Cardiac muscle cell (in vitro differentiated cells and primary cell): ENCODE data around the gene ANKHD1. TPM values are rescaled to one million over a fixed set of nuclear protein-coding genes. Genes with fewer than 3 reads are reported as not detected.

Experiments
- DNase-seq, 2 donors: peaks; one replicate each; pipeline versions ENCODE4 v3.0.0 to v3.0.0-alpha.2; 2010 to 2017; ENCODE audit warnings: low read depth in 1 of 2, low spot score in 1 of 2
- H3K27ac ChIP-seq: fragments of 200-600 bp; sonication (generic); 2 replicates; pipeline ENCODE4 v1.5.1; 2016
- H3K27me3 ChIP-seq: fragments of 200-600 bp; sonication (generic); 2 replicates; pipeline ENCODE4 v1.6.0; 2016; ENCODE audit warnings: control low read depth
- H3K36me3 ChIP-seq: fragments of 200-600 bp; sonication (generic); 2 replicates; pipeline ENCODE4 v1.5.1; 2016; ENCODE audit warnings: control low read depth
- H3K4me1 ChIP-seq: fragments of 200-600 bp; sonication (generic); 2 replicates; pipeline ENCODE4 v1.8.1; 2017; ENCODE audit warnings: low read depth, mild to moderate bottlenecking, mixed run types
- H3K4me3 ChIP-seq: fragments of 200-600 bp; sonication (generic); 2 replicates; pipeline ENCODE4 v1.5.1; 2016; ENCODE audit warnings: mild to moderate bottlenecking
- H3K9me3 ChIP-seq: fragments of 200-600 bp; sonication (generic); 2 replicates; pipeline ENCODE4 v1.5.1; 2017; ENCODE audit warnings: low read depth, mild to moderate bottlenecking, control low read depth
- polyA plus RNA-seq: library from polyadenylated mRNA; unstranded; fragments of >200 nt; fragmentation: Nextera tagmentation; extraction: Ambion mirVana; gene quantifications from 2 replicates; pipeline ENCODE4 v1.2.1, GENCODE V29; 2016
- total RNA-seq: library from RNA; depleted of rRNA; stranded (reverse); fragments of >200 nt; gene quantifications from 2 replicates; pipeline ENCODE4 v1.2.3, GENCODE V29; 2016
- TF ChIP-seq, protein P1 (sequence below): IDR thresholded peaks from 2 replicates; pipeline ENCODE4 v1.5.1; 2012; ENCODE audit warnings: low read depth, mild to moderate bottlenecking, low read length

Gene ANKHD1
- total and polyA plus RNA-seq, 2 experiments from 2014 or later: 42.4 to 46.5 TPM

DNA sequence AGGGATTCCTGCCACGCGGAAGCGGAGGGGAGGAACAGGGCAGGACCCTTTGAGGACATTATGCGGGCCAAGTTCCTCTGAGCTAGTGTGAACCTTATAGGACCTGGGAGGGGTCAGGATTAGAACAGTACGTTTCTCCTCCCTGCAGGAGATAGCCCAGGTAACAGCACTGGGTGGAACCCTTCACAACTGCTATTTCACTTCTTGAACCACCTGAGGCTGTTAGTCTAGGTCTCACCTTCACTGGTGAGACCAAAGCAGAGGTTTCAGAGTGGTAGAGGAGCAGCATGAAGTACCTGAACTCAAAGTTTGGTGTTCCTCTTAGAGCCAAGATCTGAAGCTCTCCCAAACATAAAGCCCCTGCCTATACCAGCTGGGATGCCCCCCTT lies 146.7 kb downstream of the ANKHD1 start:
- DNase-seq: no peak
- Histone ChIP-seq H3K9me3 (no peaks in the 10 kb centered on the region), H3K4me3 (peak overlapping the region; percentile 25), H3K27me3 (no peaks in the 10 kb centered on the region), H3K27ac (peak overlapping the region; percentile 75), H3K4me1 (peaks cover 14% of the 10 kb centered on the region), H3K36me3 (peaks cover 19% of the 10 kb centered on the region)
- TF ChIP-seq, protein P1, sequence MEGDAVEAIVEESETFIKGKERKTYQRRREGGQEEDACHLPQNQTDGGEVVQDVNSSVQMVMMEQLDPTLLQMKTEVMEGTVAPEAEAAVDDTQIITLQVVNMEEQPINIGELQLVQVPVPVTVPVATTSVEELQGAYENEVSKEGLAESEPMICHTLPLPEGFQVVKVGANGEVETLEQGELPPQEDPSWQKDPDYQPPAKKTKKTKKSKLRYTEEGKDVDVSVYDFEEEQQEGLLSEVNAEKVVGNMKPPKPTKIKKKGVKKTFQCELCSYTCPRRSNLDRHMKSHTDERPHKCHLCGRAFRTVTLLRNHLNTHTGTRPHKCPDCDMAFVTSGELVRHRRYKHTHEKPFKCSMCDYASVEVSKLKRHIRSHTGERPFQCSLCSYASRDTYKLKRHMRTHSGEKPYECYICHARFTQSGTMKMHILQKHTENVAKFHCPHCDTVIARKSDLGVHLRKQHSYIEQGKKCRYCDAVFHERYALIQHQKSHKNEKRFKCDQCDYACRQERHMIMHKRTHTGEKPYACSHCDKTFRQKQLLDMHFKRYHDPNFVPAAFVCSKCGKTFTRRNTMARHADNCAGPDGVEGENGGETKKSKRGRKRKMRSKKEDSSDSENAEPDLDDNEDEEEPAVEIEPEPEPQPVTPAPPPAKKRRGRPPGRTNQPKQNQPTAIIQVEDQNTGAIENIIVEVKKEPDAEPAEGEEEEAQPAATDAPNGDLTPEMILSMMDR: no peak

DNA sequence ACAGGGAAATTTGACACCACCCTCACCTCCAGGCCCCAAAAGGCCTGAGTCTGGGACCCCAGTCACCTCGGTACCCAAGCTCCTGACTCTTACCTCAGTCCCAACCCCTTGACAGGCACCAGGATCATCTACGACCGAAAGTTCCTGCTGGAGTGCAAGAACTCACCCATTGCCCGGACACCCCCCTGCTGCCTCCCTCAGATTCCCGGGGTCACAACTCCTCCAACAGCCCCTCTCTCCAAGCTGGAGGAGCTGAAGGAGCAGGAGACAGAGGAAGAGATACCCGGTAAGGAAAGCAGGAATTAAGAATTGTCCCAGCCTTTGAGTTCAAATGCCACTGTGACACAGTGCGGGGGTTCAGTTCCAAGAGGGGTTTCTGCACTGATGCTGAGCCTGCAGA lies 147.2 kb downstream of the ANKHD1 start:
- Histone ChIP-seq H3K9me3 (no peaks in the 10 kb centered on the region), H3K36me3 (peaks cover 18% of the 10 kb centered on the region), H3K4me3 (no peak overlapping the region), H3K4me1 (peaks cover 14% of the 10 kb centered on the region), H3K27ac (peak overlapping the region; percentile 66), H3K27me3 (no peaks in the 10 kb centered on the region)
- TF ChIP-seq, protein P1: no peak
- no peak for DNase-seq

DNA sequence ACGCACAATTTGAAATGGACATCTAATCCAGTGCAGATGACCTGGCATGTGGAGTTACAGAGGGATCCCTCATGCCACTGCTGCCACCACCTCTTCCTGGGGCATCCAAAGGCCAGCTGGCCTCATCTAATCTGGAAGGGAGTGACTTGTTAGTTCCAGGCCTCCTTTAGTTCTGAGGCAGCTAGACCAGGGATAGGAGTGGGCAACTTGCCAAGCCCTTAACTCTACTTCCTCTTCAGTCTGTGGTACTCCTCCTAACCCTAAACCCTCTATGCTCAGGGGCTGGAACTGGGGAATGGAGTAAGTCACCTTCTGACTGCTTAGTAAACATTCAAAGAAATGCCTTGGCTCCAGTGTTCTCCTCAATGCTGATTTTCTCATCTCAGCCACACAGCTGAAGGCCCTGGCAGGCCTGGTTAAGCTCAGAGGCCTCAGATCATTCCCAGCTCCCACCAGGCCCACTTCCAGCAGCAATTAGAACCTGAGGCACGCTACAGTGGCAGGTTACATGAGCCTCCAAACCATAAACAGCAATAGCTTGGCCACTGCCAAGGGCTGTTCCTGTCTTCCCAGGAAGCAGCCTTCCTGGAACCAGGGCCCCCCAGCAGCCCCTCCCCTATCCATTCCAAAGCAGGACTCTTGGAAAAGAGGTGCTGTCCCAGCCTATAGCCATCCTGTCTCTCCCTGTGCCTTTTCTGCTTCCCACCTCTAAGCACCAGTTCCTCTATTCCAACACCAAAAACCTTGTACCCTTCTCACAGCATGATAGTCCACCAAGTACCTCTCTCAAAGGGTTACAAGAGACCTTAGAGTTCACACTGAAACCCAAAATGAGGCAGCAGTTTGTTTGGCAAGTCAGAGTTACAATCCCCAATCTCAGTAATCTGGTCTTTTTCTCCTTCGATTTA lies 147.9 kb downstream of the ANKHD1 start:
- no peaks in the 10 kb centered on the region for H3K27me3 ChIP-seq
- TF ChIP-seq, protein P1: no peak
- no peaks in the 10 kb centered on the region for H3K9me3 ChIP-seq
- peak; percentile 28 to 66 for DNase-seq
- H3K27ac ChIP-seq: peak overlapping the region; percentile 66
- H3K36me3 ChIP-seq: peaks cover 18% of the 10 kb centered on the region
- H3K4me1 ChIP-seq: peaks cover 14% of the 10 kb centered on the region
- no peak overlapping the region for H3K4me3 ChIP-seq

DNA sequence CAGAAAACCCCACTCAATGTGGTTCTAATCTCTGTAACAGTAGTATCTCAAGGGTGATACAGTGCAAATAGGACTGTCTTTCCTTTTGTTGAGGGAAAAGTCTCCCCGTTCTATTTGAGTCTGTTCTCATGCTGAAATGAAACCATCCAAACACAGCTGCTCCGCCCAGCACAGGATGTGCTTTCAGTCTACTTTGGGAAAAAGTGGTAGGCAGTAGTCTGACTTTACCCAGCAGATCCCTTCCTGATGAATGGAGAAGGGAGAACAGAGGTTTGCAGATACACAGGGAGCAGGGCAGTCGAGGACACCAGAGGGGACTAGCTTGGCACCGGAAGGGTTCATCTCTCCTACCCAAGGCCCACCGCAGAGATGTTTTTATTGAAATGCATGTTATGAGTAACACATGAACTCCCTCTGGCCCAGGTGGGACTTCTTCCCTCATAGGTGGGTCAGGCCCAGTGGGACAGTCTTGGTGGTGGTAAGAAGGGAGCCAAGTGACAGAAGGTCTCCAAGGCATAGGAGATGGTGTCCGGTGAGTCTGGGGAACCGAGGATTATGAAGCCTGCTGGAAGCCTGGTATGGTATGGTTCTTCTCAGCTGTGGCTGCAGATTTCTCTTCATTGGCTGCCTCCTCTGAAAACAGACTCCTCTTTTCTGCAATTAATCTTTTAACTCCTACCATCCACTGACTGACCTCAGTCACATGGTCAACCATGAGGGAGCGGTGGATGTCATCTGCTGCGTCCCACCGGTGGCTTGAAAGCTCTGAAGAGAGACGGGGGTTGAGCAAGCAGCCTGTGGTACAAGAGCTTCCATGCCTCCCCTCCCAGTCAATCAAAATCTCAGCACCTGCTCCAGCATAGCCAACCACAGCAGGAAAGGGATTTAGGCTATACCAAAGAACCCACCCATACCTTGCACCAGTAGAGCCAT lies 148.8 kb downstream of the ANKHD1 start:
- Histone ChIP-seq H3K36me3 (peaks cover 18% of the 10 kb centered on the region), H3K4me1 (peaks cover 14% of the 10 kb centered on the region), H3K9me3 (no peaks in the 10 kb centered on the region), H3K27ac (peak overlapping the region; percentile 66), H3K27me3 (no peaks in the 10 kb centered on the region), H3K4me3 (no peak overlapping the region)
- TF ChIP-seq, protein P1: no peak
- no peak for DNase-seq

DNA sequence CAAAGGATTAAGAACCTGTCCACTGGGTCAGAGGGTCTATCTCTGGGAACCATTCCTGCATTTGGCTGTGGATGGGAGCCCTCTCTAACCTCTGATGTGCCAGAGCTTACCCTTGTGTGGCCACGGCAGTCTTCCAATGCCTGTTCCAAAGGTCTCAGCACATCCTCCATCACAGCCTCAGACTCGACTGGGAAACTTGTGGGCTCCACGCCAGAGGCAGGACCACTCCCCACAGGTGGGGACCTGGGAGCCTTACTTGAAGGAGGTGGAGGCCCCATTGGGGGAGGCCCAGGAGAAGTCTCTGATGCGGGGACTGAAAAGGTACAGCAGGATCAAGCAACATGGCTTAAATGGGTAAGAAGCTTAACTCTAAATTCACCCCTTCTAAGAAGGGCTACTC lies 150.2 kb downstream of the ANKHD1 start:
- Histone ChIP-seq H3K9me3 (no peaks in the 10 kb centered on the region), H3K4me3 (no peak overlapping the region), H3K36me3 (peaks cover 18% of the 10 kb centered on the region), H3K27me3 (no peaks in the 10 kb centered on the region), H3K4me1 (peaks cover 19% of the 10 kb centered on the region), H3K27ac (no peak overlapping the region)
- TF ChIP-seq, protein P1: no peak
- DNase-seq: no peak
